Loucy (cell line): ENCODE measurements around the gene KIRREL3.

Source experiments
- H2AFZ ChIP-seq: fragments of 200-600 bp; sonication (generic); 2 replicates; pipeline ENCODE4 v1.6.0; 2016; ENCODE audit warnings: antibody characterized with exemption, mild to moderate bottlenecking, low read length, moderate library complexity
- H3F3A ChIP-seq: fragments of 200-600 bp; 2 replicates; pipeline ENCODE4 v1.6.0; 2016; ENCODE audit warnings: antibody characterized with exemption, low read depth, mild to moderate bottlenecking
- H3K27me3 ChIP-seq: fragments of 200-600 bp; sonication (generic); 2 replicates; pipeline ENCODE4 v1.6.1; 2014; ENCODE audit warnings: low read length, mild to moderate bottlenecking; ENCODE audit not compliant: insufficient read depth, poor library complexity, severe bottlenecking
- H3K36me3 ChIP-seq: fragments of 200-600 bp; sonication (generic); 2 replicates; pipeline ENCODE4 v1.6.1; 2016; ENCODE audit warnings: low read length; ENCODE audit not compliant: insufficient read depth
- H3K4me1 ChIP-seq: fragments of 200-600 bp; sonication (generic); 2 replicates; pipeline ENCODE4 v1.5.1; 2014; ENCODE audit warnings: low read length, mild to moderate bottlenecking; ENCODE audit not compliant: insufficient read depth, poor library complexity, severe bottlenecking
- H3K4me2 ChIP-seq: fragments of 200-600 bp; sonication (generic); 2 replicates; pipeline ENCODE4 v1.6.0; 2014; ENCODE audit warnings: antibody characterized with exemption, low read length, low read depth, mild to moderate bottlenecking; ENCODE audit not compliant: poor library complexity, severe bottlenecking
- H3K4me3 ChIP-seq: fragments of 200-600 bp; sonication (generic); 2 replicates; pipeline ENCODE4 v1.5.1; 2014; ENCODE audit warnings: low read length, mild to moderate bottlenecking, mixed read lengths; ENCODE audit not compliant: poor library complexity, severe bottlenecking
- H3K79me2 ChIP-seq: fragments of 200-600 bp; sonication (generic); 2 replicates; pipeline ENCODE4 v1.6.1; 2014; ENCODE audit warnings: low read length; ENCODE audit not compliant: insufficient read depth
- H3K9ac ChIP-seq: fragments of 200-600 bp; sonication (generic); 2 replicates; pipeline ENCODE4 v1.6.0; 2014; ENCODE audit warnings: mild to moderate bottlenecking, low read depth, low read length, moderate library complexity; ENCODE audit not compliant: poor library complexity, severe bottlenecking
- H3K9me2 ChIP-seq: fragments of 200-600 bp; sonication (generic); replicated peaks from 2 replicates; pipeline ENCODE4 v1.6.1; 2016; ENCODE audit warnings: low read depth, low read length, mixed read lengths
- H3K9me3 ChIP-seq: fragments of 200-600 bp; sonication (generic); 2 replicates; pipeline ENCODE4 v1.6.1; 2014; ENCODE audit warnings: mild to moderate bottlenecking, antibody characterized with exemption, low read length, low read depth; ENCODE audit not compliant: insufficient read depth
- H4K20me1 ChIP-seq: fragments of 200-600 bp; sonication (generic); 2 replicates; pipeline ENCODE4 v1.6.0; 2014; ENCODE audit warnings: antibody characterized with exemption, low read length, mild to moderate bottlenecking; ENCODE audit not compliant: insufficient read depth, poor library complexity, severe bottlenecking
- EZH2phosphoT487 ChIP-seq: fragments of 200-600 bp; IDR thresholded peaks from 2 replicates; pipeline ENCODE4 v1.6.1; 2018; ENCODE audit warnings: antibody characterized with exemption, mild to moderate bottlenecking, moderate library complexity, borderline replicate concordance
- TF ChIP-seq, protein P1 (sequence below): fragments of 200-600 bp; sonication (generic); conservative IDR thresholded peaks from 2 replicates; pipeline ENCODE4 v1.5.1; 2014; ENCODE audit warnings: mild to moderate bottlenecking, antibody characterized with exemption, low read length

KIRREL3 gene

DNA sequence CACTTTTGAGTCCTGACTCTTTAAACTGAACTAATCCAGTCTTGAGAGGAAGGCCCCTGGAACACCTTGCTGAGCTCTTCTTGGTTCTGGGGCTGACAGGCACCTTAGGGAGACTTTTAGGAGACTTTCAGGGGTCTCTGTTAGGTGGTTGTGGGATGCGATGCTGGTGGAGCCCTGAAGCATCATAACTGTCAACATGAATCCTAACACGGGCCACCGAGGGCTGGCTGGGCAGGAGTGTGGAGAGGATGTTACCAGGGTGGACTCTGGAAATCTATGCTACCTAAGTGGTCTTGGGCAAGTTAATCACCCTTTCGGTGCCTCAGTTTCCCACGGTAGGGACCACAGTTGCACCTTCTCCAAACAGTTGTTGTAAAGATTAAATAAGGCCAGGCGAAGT is 538.6 kb downstream of the KIRREL3 start:
- H3K36me3 ChIP-seq = no peaks in the 10 kb centered on the region
- no peaks in the 10 kb centered on the region for H4K20me1 ChIP-seq
- H3K9me3 ChIP-seq = no peaks in the 10 kb centered on the region
- no peaks in the 10 kb centered on the region for H3F3A ChIP-seq
- H2AFZ ChIP-seq = no peak overlapping the region
- TF ChIP-seq, protein P1, sequence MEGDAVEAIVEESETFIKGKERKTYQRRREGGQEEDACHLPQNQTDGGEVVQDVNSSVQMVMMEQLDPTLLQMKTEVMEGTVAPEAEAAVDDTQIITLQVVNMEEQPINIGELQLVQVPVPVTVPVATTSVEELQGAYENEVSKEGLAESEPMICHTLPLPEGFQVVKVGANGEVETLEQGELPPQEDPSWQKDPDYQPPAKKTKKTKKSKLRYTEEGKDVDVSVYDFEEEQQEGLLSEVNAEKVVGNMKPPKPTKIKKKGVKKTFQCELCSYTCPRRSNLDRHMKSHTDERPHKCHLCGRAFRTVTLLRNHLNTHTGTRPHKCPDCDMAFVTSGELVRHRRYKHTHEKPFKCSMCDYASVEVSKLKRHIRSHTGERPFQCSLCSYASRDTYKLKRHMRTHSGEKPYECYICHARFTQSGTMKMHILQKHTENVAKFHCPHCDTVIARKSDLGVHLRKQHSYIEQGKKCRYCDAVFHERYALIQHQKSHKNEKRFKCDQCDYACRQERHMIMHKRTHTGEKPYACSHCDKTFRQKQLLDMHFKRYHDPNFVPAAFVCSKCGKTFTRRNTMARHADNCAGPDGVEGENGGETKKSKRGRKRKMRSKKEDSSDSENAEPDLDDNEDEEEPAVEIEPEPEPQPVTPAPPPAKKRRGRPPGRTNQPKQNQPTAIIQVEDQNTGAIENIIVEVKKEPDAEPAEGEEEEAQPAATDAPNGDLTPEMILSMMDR = no peak
- TF ChIP-seq EZH2phosphoT487 = no peak
- H3K9ac ChIP-seq = no peak overlapping the region
- no peak overlapping the region for H3K4me3 ChIP-seq
- no peak overlapping the region for H3K4me2 ChIP-seq
- no peaks in the 10 kb centered on the region for H3K27me3 ChIP-seq
- no peaks in the 10 kb centered on the region for H3K9me2 ChIP-seq
- H3K79me2 ChIP-seq = no peaks in the 10 kb centered on the region
- peaks cover 21% of the 10 kb centered on the region for H3K4me1 ChIP-seq

DNA sequence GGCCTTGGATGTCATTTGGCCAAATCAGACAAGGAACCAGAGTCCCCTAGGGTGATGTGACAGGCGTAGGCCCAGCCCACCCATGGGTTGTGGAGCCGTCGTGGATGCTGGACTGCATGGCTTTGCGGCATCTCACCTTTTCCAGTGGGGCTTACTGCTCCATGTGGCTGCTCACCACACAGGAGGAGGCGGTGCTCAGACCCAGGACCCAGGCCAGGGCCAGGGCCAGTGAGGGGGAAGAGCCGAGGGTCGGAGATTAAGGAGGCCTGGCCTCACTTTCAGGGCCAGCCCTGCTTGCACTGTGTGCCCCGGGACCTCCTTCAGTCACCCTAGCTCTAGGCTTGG is 539.5 kb downstream of the KIRREL3 start:
- Histone ChIP-seq H3K79me2 (no peaks in the 10 kb centered on the region), H2AFZ (no peak overlapping the region), H3K9me2 (no peaks in the 10 kb centered on the region), H3F3A (no peaks in the 10 kb centered on the region), H3K4me3 (no peak overlapping the region), H3K9ac (no peak overlapping the region), H4K20me1 (no peaks in the 10 kb centered on the region), H3K9me3 (no peaks in the 10 kb centered on the region), H3K36me3 (no peaks in the 10 kb centered on the region), H3K27me3 (no peaks in the 10 kb centered on the region), H3K4me2 (no peak overlapping the region), H3K4me1 (peaks cover 12% of the 10 kb centered on the region)
- TF ChIP-seq EZH2phosphoT487 = no peak
- TF ChIP-seq, protein P1 = no peak

DNA sequence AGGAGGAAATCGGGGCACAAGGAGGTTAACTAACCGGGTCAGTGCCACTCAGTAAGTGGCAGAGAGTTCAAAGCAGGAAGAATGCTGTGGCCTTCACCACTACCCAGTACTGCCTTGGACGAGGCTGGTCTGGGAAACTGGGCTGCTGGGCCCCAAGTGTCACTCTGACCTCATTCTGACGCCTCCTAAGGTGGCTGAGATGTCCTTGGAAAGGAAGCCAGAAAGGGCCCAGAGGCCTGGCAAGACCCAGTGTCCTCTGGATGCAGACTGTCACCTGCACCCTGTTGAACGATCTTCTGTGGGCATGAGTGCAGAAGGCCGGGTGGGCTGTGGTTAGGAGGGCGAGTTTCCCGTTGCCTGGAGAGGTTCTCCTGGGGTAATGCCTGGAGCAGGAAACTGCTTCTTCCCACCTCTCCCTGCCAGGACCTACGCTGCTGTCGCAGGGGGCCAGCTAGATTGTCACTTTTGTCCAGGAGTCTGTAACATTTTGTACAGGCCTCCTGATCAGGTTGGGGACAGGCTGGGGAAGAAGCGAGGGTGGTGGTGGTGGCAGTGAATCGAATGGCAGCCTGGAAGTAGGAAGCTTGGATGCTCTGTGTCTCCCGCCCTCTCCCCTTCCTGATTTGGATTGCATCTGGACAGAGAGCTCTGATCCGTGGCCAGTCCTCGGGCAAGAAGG is 540.0 kb downstream of the KIRREL3 start:
- H3K27me3 ChIP-seq = no peaks in the 10 kb centered on the region
- TF ChIP-seq, protein P1 = no peak
- no peak for TF ChIP-seq EZH2phosphoT487
- H3K4me3 ChIP-seq = no peak overlapping the region
- H2AFZ ChIP-seq = no peak overlapping the region
- no peaks in the 10 kb centered on the region for H3K36me3 ChIP-seq
- H3K9me2 ChIP-seq = no peaks in the 10 kb centered on the region
- no peaks in the 10 kb centered on the region for H3K9me3 ChIP-seq
- H3K4me1 ChIP-seq = peaks cover 7% of the 10 kb centered on the region
- H3F3A ChIP-seq = no peaks in the 10 kb centered on the region
- no peaks in the 10 kb centered on the region for H4K20me1 ChIP-seq
- H3K9ac ChIP-seq = no peak overlapping the region
- no peak overlapping the region for H3K4me2 ChIP-seq
- H3K79me2 ChIP-seq = no peaks in the 10 kb centered on the region
